ENCODE results near the gene PRKAR2B.

DNA sequence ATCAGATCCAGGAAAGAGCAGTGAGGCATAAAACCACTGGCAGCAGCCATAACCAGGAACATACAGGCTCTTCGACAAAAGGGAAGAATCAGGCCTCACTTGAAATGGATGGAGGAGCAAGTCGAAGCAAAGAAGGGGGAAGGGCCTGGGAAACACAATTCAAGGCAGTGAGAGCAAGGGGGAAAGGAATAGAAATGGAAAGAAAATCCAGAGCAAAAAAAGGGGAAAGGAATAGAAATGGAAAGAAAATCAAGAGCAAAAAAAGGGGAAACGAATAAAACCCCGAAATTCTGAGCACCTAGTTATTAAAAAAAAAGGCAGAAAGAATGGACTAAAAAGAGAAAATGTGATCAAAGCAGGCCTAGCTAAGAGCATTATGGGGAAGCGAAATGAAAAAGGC, 24.1 kb upstream of the PRKAR2B start:
- TF ChIP-seq POLR2A (IDR thresholded peaks at IDR 0.05) (no peak), EP300 (IDR thresholded peaks at IDR 0.05) (no peak)
- TF ChIP-seq, protein P1, sequence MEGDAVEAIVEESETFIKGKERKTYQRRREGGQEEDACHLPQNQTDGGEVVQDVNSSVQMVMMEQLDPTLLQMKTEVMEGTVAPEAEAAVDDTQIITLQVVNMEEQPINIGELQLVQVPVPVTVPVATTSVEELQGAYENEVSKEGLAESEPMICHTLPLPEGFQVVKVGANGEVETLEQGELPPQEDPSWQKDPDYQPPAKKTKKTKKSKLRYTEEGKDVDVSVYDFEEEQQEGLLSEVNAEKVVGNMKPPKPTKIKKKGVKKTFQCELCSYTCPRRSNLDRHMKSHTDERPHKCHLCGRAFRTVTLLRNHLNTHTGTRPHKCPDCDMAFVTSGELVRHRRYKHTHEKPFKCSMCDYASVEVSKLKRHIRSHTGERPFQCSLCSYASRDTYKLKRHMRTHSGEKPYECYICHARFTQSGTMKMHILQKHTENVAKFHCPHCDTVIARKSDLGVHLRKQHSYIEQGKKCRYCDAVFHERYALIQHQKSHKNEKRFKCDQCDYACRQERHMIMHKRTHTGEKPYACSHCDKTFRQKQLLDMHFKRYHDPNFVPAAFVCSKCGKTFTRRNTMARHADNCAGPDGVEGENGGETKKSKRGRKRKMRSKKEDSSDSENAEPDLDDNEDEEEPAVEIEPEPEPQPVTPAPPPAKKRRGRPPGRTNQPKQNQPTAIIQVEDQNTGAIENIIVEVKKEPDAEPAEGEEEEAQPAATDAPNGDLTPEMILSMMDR (IDR thresholded peaks at IDR 0.05) = no peak
